Measurements from ENCODE around the gene TTC39C. TPM values are rescaled to one million over a fixed set of nuclear protein-coding genes. Genes with fewer than 3 reads are reported as not detected.

The TTC39C gene
- total RNA-seq, 1 experiment from 2014 or later: 24.0 TPM

GRCh38 chr18:23971097-23971440 lies 43.5 kb upstream of the TTC39C start:
- ChIA-PET POLR2A (ENCODE audit: low non-redundant PET) (interaction anchor here (0.6 kb wide), 1 partner anchor 427 kb away, joined by 24 read pairs; the partner anchor contains the start of gene OSBPL1A), CTCF (no interaction called here)
- Histone ChIP-seq H3K4me1 (ENCODE audit: insufficient read depth, low read length, poor library complexity, severe bottlenecking) (peaks cover 5% of the 10 kb centered on the region), H3K27ac (ENCODE audit: low read depth, low read length, poor library complexity, severe bottlenecking) (no peak overlapping the region), H3K9me3 (ENCODE audit: low read depth, low read length, poor library complexity, severe bottlenecking) (no peaks in the 10 kb centered on the region), H3K4me3 (ENCODE audit: low read depth, low read length, poor library complexity, severe bottlenecking) (no peak overlapping the region), H3K27me3 (replicated peaks; ENCODE audit: insufficient read depth, low read depth, low read length, poor library complexity) (no peaks in the 10 kb centered on the region), H3K36me3 (ENCODE audit: insufficient read depth, low read length, poor library complexity, severe bottlenecking) (no peaks in the 10 kb centered on the region)
- no TSS peak for BruUV-seq (replicated peaks)
- intact Hi-C loops (cut with micrococcal nuclease; ENCODE audit: unreplicated experiment): no loop called here
- no peak for DNase-seq (ENCODE audit: low spot score)
- no peak for TF ChIP-seq EZH2 (IDR thresholded peaks at IDR 0.05; ENCODE audit: borderline replicate concordance, low read depth, low read length, poor library complexity, severe bottlenecking)
- no peak for TF ChIP-seq CTCF (conservative IDR thresholded peaks at IDR 0.05; ENCODE audit: low read depth, low read length)

DNA sequence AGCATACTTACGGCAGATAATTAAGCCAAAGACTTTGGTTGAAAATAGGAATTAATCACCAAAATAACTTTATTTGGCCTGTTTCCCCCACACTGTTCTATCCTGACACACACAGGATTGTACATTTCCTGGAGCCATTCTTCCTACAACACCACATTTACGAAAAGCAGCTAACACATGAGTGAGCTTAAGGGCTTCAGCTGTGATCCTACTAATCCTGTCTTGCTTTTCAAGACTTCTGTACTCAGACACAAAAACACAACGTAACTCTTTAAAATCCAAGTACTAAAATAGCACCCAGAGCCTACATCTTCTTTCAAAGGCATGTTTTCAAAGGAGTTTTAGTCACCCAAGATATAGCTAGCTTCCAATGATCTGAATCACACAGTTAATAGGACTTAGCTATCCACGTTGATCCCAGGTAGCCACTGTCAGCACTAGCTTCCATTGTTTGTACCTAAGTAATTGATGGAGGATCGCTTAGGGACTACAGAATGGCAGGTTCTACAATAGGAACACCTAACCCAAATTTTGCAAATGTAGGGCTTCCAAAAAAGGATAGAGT lies 42.8 kb upstream of the TTC39C start:
- intact Hi-C loops (cut with micrococcal nuclease; ENCODE audit: unreplicated experiment): no loop called here
- no TSS peak for BruUV-seq (replicated peaks)
- no peak for DNase-seq (ENCODE audit: low spot score)
- Histone ChIP-seq H3K27me3 (replicated peaks; ENCODE audit: insufficient read depth, low read depth, low read length, poor library complexity) (no peaks in the 10 kb centered on the region), H3K27ac (ENCODE audit: low read depth, low read length, poor library complexity, severe bottlenecking) (no peak overlapping the region), H3K4me1 (ENCODE audit: insufficient read depth, low read length, poor library complexity, severe bottlenecking) (peaks cover 5% of the 10 kb centered on the region), H3K4me3 (ENCODE audit: low read depth, low read length, poor library complexity, severe bottlenecking) (no peak overlapping the region), H3K9me3 (ENCODE audit: low read depth, low read length, poor library complexity, severe bottlenecking) (no peaks in the 10 kb centered on the region), H3K36me3 (ENCODE audit: insufficient read depth, low read length, poor library complexity, severe bottlenecking) (no peaks in the 10 kb centered on the region)
- TF ChIP-seq EZH2 (IDR thresholded peaks at IDR 0.05; ENCODE audit: borderline replicate concordance, low read depth, low read length, poor library complexity, severe bottlenecking) (no peak), CTCF (conservative IDR thresholded peaks at IDR 0.05; ENCODE audit: low read depth, low read length) (no peak)
- ChIA-PET POLR2A (ENCODE audit: low non-redundant PET) (interaction anchor here (0.6 kb wide), 1 partner anchor 426 kb away, joined by 24 read pairs; the partner anchor contains the start of gene OSBPL1A), CTCF (no interaction called here)

DNA sequence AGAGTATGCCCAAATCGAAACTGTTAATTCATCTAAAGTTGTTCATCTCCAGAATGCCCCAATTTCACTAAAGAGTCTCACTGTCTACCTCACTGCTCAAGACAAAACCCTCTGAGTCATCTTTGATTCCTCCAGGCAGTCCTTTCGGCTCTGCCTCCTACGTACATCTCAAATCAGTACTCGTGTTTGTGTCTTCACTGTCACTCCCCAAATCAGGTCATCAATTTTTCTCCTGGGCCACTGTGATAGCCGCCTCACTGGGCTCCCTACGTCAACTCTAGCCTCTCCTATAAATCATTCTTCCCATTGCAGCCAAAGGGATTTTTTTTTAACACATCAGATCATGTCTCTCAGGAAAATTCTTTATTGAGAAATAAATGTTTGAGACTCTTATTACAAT lies 42.1 kb upstream of the TTC39C start:
- no peak for DNase-seq (ENCODE audit: low spot score)
- no TSS peak for BruUV-seq (replicated peaks)

More for the DNA sequence above, 42.1 kb upstream of the TTC39C start:
- no peaks in the 10 kb centered on the region for H3K36me3 ChIP-seq (ENCODE audit: insufficient read depth, low read length, poor library complexity, severe bottlenecking)
- H3K9me3 ChIP-seq (ENCODE audit: low read depth, low read length, poor library complexity, severe bottlenecking): no peaks in the 10 kb centered on the region
- no peaks in the 10 kb centered on the region for H3K27me3 ChIP-seq (replicated peaks; ENCODE audit: insufficient read depth, low read depth, low read length, poor library complexity)
- TF ChIP-seq CTCF (conservative IDR thresholded peaks at IDR 0.05; ENCODE audit: low read depth, low read length) (no peak), EZH2 (IDR thresholded peaks at IDR 0.05; ENCODE audit: borderline replicate concordance, low read depth, low read length, poor library complexity, severe bottlenecking) (no peak)
- H3K4me3 ChIP-seq (ENCODE audit: low read depth, low read length, poor library complexity, severe bottlenecking): no peak overlapping the region
- POLR2A ChIA-PET (ENCODE audit: low non-redundant PET): no interaction called here
- intact Hi-C loops (cut with micrococcal nuclease; ENCODE audit: unreplicated experiment): no loop called here
- H3K4me1 ChIP-seq (ENCODE audit: insufficient read depth, low read length, poor library complexity, severe bottlenecking): peaks cover 5% of the 10 kb centered on the region
- H3K27ac ChIP-seq (ENCODE audit: low read depth, low read length, poor library complexity, severe bottlenecking): no peak overlapping the region
- CTCF ChIA-PET: no interaction called here
